PC-9 (cell line): ENCODE data around the gene CLVS2. TPM values are rescaled to one million over a fixed set of nuclear protein-coding genes. Genes with fewer than 3 reads are reported as not detected.

Source experiments
- BruUV-seq: library from RNA; stranded (reverse); fragments of 400-500 nt; replicated peaks from 2 replicates; lab custom pipeline; 2021; lab: Mats Ljungman, UMichigan
- CTCF ChIA-PET: fragments of 300-600 bp; sonication (Branson Sonifier 250); formaldehyde crosslinking; loops from one replicate; lab custom pipeline; 2022; ENCODE audit warnings: antibody characterized with exemption; lab: Charles Lee
- POLR2A ChIA-PET: fragments of 300-600 bp; sonication (Branson Sonifier 250); formaldehyde crosslinking; loops from one replicate; lab custom pipeline; 2022; ENCODE audit warnings: antibody characterized with exemption; ENCODE audit not compliant: unreplicated experiment; lab: Charles Lee
- DNase-seq, 2 experiments: peaks; one replicate each; pipeline versions ENCODE4 v3.0.0 to v3.0.0-alpha.2; 2015 to 2022; ENCODE audit warnings: mixed read lengths in 1 of 2
- H2AFZ ChIP-seq: fragments of 200-600 bp; sonication (generic); 2 replicates; pipeline ENCODE4 v1.8.1; 2017; ENCODE audit warnings: antibody characterized with exemption
- H3F3A ChIP-seq: fragments of 200-600 bp; sonication (generic); 2 replicates; pipeline ENCODE4 v1.8.1; 2017; ENCODE audit warnings: antibody characterized with exemption, mild to moderate bottlenecking, low read depth; ENCODE audit not compliant: insufficient read depth
- H3K27ac ChIP-seq: fragments of 200-600 bp; sonication (generic); 2 replicates; pipeline ENCODE4 v1.6.1; 2016; ENCODE audit warnings: mixed run types
- H3K27me3 ChIP-seq: fragments of 200-600 bp; sonication (generic); 2 replicates; pipeline ENCODE4 v1.6.1; 2016; ENCODE audit warnings: low read depth, mixed run types; ENCODE audit not compliant: insufficient read depth
- H3K36me3 ChIP-seq: fragments of 200-600 bp; sonication (generic); 2 replicates; pipeline ENCODE4 v1.6.1; 2016; ENCODE audit warnings: low read depth, mixed run types
- H3K4me1 ChIP-seq: fragments of 200-600 bp; sonication (generic); replicated peaks from 2 replicates; pipeline ENCODE4 v1.6.1; 2016; ENCODE audit warnings: mixed run types; ENCODE audit not compliant: insufficient read depth
- H3K4me2 ChIP-seq: fragments of 200-600 bp; sonication (generic); 2 replicates; pipeline ENCODE4 v1.6.1; 2017; ENCODE audit warnings: mixed run types
- H3K4me3 ChIP-seq: fragments of 200-600 bp; sonication (generic); 2 replicates; pipeline ENCODE4 v1.6.1; 2016; ENCODE audit warnings: mixed run types
- H3K79me2 ChIP-seq: fragments of 200-600 bp; sonication (generic); 2 replicates; pipeline ENCODE4 v1.6.1; 2017; ENCODE audit warnings: low read depth, mixed run types
- H3K9me2 ChIP-seq: fragments of 200-600 bp; sonication (generic); 2 replicates; pipeline ENCODE4 v1.8.1; 2017; ENCODE audit warnings: mild to moderate bottlenecking; ENCODE audit not compliant: insufficient read depth
- H3K9me3 ChIP-seq: fragments of 200-600 bp; sonication (generic); 2 replicates; pipeline ENCODE4 v1.8.1; 2016; ENCODE audit warnings: low read depth; ENCODE audit not compliant: insufficient read depth
- H4K20me1 ChIP-seq: fragments of 200-600 bp; sonication (generic); 2 replicates; pipeline ENCODE4 v1.8.1; 2017; ENCODE audit not compliant: insufficient read depth
- EZH2 ChIP-seq: fragments of 200-600 bp; sonication (generic); IDR thresholded peaks from 2 replicates; pipeline ENCODE4 v1.8.0; 2017; ENCODE audit warnings: antibody characterized with exemption, low read depth
- intact Hi-C: fragments of 100-400 bp; cut with micrococcal nuclease; formaldehyde crosslinking; loops from one replicate; pipeline ENCODE4 v1.10.0; 2022; ENCODE audit not compliant: unreplicated experiment
- total RNA-seq: library from RNA; stranded (reverse); gene quantifications from 2 replicates; pipeline ENCODE4 v1.2.3, GENCODE V29; 2021
- TF ChIP-seq, protein P1 (sequence below): fragments of 200-600 bp; sonication (generic); conservative IDR thresholded peaks from 2 replicates; pipeline ENCODE4 v1.6.1; 2017; ENCODE audit warnings: mixed run types, antibody characterized with exemption, mild to moderate bottlenecking, moderate library complexity

CLVS2 gene
- total RNA-seq, 1 experiment from 2014 or later: not detected

DNA sequence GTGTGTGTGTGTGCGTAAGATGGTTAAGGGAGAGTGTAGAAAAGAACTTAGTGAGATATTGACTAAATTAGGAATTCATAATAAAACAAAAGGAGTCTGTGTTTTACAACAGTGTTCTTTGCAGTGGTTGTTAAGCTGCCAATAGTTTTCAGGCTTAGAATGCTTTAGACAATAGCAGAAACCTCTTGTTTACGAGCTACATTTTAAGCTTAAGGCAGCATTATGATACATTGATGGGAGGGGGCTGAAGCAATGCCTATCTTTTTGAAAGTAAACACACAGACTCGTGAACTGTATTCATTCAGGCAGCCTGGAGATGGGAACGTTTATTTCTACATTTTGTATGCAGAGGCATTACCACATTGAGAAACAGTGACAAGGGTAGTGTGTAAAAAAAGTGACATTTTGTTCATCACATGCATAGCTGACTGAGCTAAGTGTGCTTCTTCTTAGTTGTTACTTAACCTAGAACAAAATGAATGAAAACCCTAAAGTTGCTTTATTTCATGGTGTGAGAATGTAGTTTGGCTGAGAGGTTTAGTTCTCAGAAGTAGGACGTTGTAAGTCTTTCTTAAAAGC, 21.2 kb downstream of the CLVS2 start:
- BruUV-seq: no TSS peak
- H3K27me3 ChIP-seq: no peaks in the 10 kb centered on the region
- H4K20me1 ChIP-seq: no peaks in the 10 kb centered on the region
- ChIA-PET CTCF (no interaction called here), POLR2A (interaction anchor here (0.5 kb wide), 1 partner anchor 57 kb away, joined by 3 read pairs; no protein-coding TSS in a partner anchor)
- no peaks in the 10 kb centered on the region for H3F3A ChIP-seq
- H3K9me2 ChIP-seq: 0 out of 2 replicates have a peak, but pooled peaks cover 4% of the 10 kb centered on the region
- H2AFZ ChIP-seq: peak overlapping the region; percentile 37; the same call in 1 of the 2 replicates
- no peak overlapping the region for H3K4me3 ChIP-seq
- no peaks in the 10 kb centered on the region for H3K36me3 ChIP-seq
- no peaks in the 10 kb centered on the region for H3K4me1 ChIP-seq
- TF ChIP-seq, protein P1, sequence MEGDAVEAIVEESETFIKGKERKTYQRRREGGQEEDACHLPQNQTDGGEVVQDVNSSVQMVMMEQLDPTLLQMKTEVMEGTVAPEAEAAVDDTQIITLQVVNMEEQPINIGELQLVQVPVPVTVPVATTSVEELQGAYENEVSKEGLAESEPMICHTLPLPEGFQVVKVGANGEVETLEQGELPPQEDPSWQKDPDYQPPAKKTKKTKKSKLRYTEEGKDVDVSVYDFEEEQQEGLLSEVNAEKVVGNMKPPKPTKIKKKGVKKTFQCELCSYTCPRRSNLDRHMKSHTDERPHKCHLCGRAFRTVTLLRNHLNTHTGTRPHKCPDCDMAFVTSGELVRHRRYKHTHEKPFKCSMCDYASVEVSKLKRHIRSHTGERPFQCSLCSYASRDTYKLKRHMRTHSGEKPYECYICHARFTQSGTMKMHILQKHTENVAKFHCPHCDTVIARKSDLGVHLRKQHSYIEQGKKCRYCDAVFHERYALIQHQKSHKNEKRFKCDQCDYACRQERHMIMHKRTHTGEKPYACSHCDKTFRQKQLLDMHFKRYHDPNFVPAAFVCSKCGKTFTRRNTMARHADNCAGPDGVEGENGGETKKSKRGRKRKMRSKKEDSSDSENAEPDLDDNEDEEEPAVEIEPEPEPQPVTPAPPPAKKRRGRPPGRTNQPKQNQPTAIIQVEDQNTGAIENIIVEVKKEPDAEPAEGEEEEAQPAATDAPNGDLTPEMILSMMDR: no peak
- no peak for TF ChIP-seq EZH2
- intact Hi-C loops: no loop called here
- no peak for DNase-seq
- H3K4me2 ChIP-seq: no peak overlapping the region
- H3K9me3 ChIP-seq: no peaks in the 10 kb centered on the region
- H3K27ac ChIP-seq: no peak overlapping the region
- no peaks in the 10 kb centered on the region for H3K79me2 ChIP-seq

- no peak overlapping the region for H2AFZ ChIP-seq
- ChIA-PET CTCF (interaction anchor here (0.7 kb wide), 1 partner anchor 1835 kb away, joined by 3 read pairs; no protein-coding TSS in a partner anchor), POLR2A (no interaction called here)
- BruUV-seq: no TSS peak
- no peak overlapping the region for H3K4me3 ChIP-seq
- no peaks in the 10 kb centered on the region for H3K4me1 ChIP-seq
- H3K9me2 ChIP-seq: no peaks in the 10 kb centered on the region
- H3K9me3 ChIP-seq: no peaks in the 10 kb centered on the region
- H3K27ac ChIP-seq: no peak overlapping the region
- H4K20me1 ChIP-seq: no peaks in the 10 kb centered on the region
- no peak for DNase-seq
- H3K79me2 ChIP-seq: no peaks in the 10 kb centered on the region
- H3K27me3 ChIP-seq: no peaks in the 10 kb centered on the region
- no peaks in the 10 kb centered on the region for H3K36me3 ChIP-seq
- H3F3A ChIP-seq: no peaks in the 10 kb centered on the region
- TF ChIP-seq, protein P1: no peak
- TF ChIP-seq EZH2: no peak
- intact Hi-C loops: no loop called here
- no peak overlapping the region for H3K4me2 ChIP-seq
Observed at GRCh38 chr6:123022975-123023374, 26.9 kb downstream of the CLVS2 start.

DNA sequence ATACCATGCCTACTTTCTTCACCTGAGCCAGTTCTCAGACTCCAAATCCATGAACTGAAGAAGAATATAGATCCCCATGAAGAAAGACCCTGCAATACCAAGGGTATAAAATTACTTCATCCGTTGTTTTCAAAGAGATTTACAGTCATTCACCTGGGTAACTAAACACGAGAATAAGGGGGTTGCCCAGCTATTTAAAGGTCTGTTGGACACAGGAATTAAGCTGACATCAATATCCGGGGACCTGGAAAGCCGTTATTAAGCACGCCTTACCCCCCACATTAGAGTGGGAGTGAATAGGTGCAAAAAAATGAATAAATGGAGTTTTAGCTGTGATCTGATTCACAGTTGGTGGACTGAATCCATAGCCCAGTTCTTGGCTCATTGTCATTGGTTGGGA, 28.9 kb downstream of the CLVS2 start:
- POLR2A ChIA-PET: interaction anchor here (0.5 to 0.6 kb wide), 2 partner anchors 53 to 111 kb away, joined by 3 read pairs; no protein-coding TSS in a partner anchor
- H2AFZ ChIP-seq: no peak overlapping the region
- no peaks in the 10 kb centered on the region for H3K9me2 ChIP-seq
- TF ChIP-seq, protein P1: no peak
- TF ChIP-seq EZH2: no peak
- H3F3A ChIP-seq: no peaks in the 10 kb centered on the region
- BruUV-seq: no TSS peak
- H3K9me3 ChIP-seq: no peaks in the 10 kb centered on the region
- H3K4me1 ChIP-seq: peaks cover 3% of the 10 kb centered on the region; the same call in 1 of the 2 replicates
- no peaks in the 10 kb centered on the region for H4K20me1 ChIP-seq
- intact Hi-C loops: no loop called here
- no peak overlapping the region for H3K4me2 ChIP-seq
- no peaks in the 10 kb centered on the region for H3K36me3 ChIP-seq
- H3K27ac ChIP-seq: no peak overlapping the region
- H3K27me3 ChIP-seq: no peaks in the 10 kb centered on the region
- H3K79me2 ChIP-seq: no peaks in the 10 kb centered on the region
- H3K4me3 ChIP-seq: no peak overlapping the region
- CTCF ChIA-PET: no interaction called here
- no peak for DNase-seq
